Measurements from ENCODE around the gene IGLL1. TPM values are rescaled to one million over a fixed set of nuclear protein-coding genes. Genes with fewer than 3 reads are reported as not detected.
"Not testable (repeated sequence)": the region's sequence is repeated elsewhere in the genome, so short reads cannot be mapped to it uniquely, and the experiment has no call there.

IGLL1 gene
- total RNA-seq, 1 donor from 2014 or later: not detected

- intact Hi-C loops (cut with DNase I): no loop called here
- no peaks in the 10 kb centered on the region for H3K27me3 ChIP-seq
- no peak overlapping the region for H3K27ac ChIP-seq
- no peaks in the 10 kb centered on the region for H3K4me1 ChIP-seq
- no peak overlapping the region for H3K4me3 ChIP-seq
- DNase-seq (ENCODE audit: extremely low spot score in 2 of 2): no peak
- H3K9me3 ChIP-seq: no peaks in the 10 kb centered on the region
- no peak for TF ChIP-seq POLR2AphosphoS5 (IDR thresholded peaks at IDR 0.05; ENCODE audit: insufficient read depth in 1 of 2, low read depth in 1 of 2)
- TF ChIP-seq CTCF (IDR thresholded peaks at IDR 0.05): no peak
- TF ChIP-seq POLR2A (IDR thresholded peaks at IDR 0.05): no peak
- no peaks in the 10 kb centered on the region for H3K36me3 ChIP-seq
Measured at GRCh38 chr22:23548501-23549197, 31.4 kb downstream of the IGLL1 start.

GRCh38 chr22:23547818-23548500 is 32.1 kb downstream of the IGLL1 start:
- Histone ChIP-seq H3K27me3 (no peaks in the 10 kb centered on the region), H3K27ac (no peak overlapping the region), H3K36me3 (no peaks in the 10 kb centered on the region), H3K4me1 (peaks cover 2% of the 10 kb centered on the region), H3K9me3 (no peaks in the 10 kb centered on the region), H3K4me3 (no peak overlapping the region)
- intact Hi-C loops (cut with DNase I): no loop called here
- no peak for DNase-seq (ENCODE audit: extremely low spot score in 2 of 2)
- TF ChIP-seq POLR2A (IDR thresholded peaks at IDR 0.05) (no peak), POLR2AphosphoS5 (IDR thresholded peaks at IDR 0.05; ENCODE audit: insufficient read depth in 1 of 2, low read depth in 1 of 2) (no peak), CTCF (IDR thresholded peaks at IDR 0.05) (no peak)

GRCh38 chr22:23547382-23547781 is 32.7 kb downstream of the IGLL1 start:
- DNase-seq (ENCODE audit: extremely low spot score in 2 of 2); intact Hi-C loops (cut with DNase I); H3K27ac ChIP-seq: not testable (repeated sequence)

GRCh38 chr22:23544852-23545251 is 35.2 kb downstream of the IGLL1 start:
- no peak for TF ChIP-seq CTCF (IDR thresholded peaks at IDR 0.05)
- no peak for TF ChIP-seq POLR2A (IDR thresholded peaks at IDR 0.05)
- no peak for TF ChIP-seq POLR2AphosphoS5 (IDR thresholded peaks at IDR 0.05; ENCODE audit: insufficient read depth in 1 of 2, low read depth in 1 of 2)
- Histone ChIP-seq H3K36me3 (no peaks in the 10 kb centered on the region), H3K4me1 (peaks cover 9% of the 10 kb centered on the region), H3K27ac (no peak overlapping the region), H3K4me3 (no peak overlapping the region), H3K9me3 (no peaks in the 10 kb centered on the region), H3K27me3 (no peaks in the 10 kb centered on the region)
- intact Hi-C loops (cut with DNase I): no loop called here
- DNase-seq (ENCODE audit: extremely low spot score in 2 of 2): no peak

More at GRCh38 chr22:23547382-23547781, 32.7 kb downstream of the IGLL1 start:
- H3K4me3 ChIP-seq, H3K36me3 ChIP-seq, H3K4me1 ChIP-seq, H3K27me3 ChIP-seq, H3K9me3 ChIP-seq: not testable (repeated sequence)

- intact Hi-C loops (cut with DNase I); H3K27ac ChIP-seq: not testable (repeated sequence)
Measured at GRCh38 chr22:23543506-23544000, 36.5 kb downstream of the IGLL1 start.

GRCh38 chr22:23542933-23543332 is 37.2 kb downstream of the IGLL1 start:
- DNase-seq (ENCODE audit: extremely low spot score in 2 of 2): no peak
- H3K27ac ChIP-seq: no peak overlapping the region
- intact Hi-C loops (cut with DNase I): no loop called here

More at GRCh38 chr22:23543506-23544000, 36.5 kb downstream of the IGLL1 start:
- not testable (repeated sequence) for H3K27me3 ChIP-seq; DNase-seq (ENCODE audit: extremely low spot score in 2 of 2); H3K4me1 ChIP-seq; H3K36me3 ChIP-seq; H3K4me3 ChIP-seq; H3K9me3 ChIP-seq

GRCh38 chr22:23542391-23542790 is 37.7 kb downstream of the IGLL1 start:
- H3K27ac ChIP-seq; H3K36me3 ChIP-seq; H3K9me3 ChIP-seq; H3K4me1 ChIP-seq; H3K27me3 ChIP-seq; DNase-seq (ENCODE audit: extremely low spot score in 2 of 2); intact Hi-C loops (cut with DNase I); H3K4me3 ChIP-seq: not testable (repeated sequence)

More at GRCh38 chr22:23542933-23543332, 37.2 kb downstream of the IGLL1 start:
- no peaks in the 10 kb centered on the region for H3K9me3 ChIP-seq
- H3K27me3 ChIP-seq: no peaks in the 10 kb centered on the region
- no peaks in the 10 kb centered on the region for H3K36me3 ChIP-seq
- peaks cover 9% of the 10 kb centered on the region for H3K4me1 ChIP-seq
- TF ChIP-seq POLR2A (IDR thresholded peaks at IDR 0.05) (no peak), CTCF (IDR thresholded peaks at IDR 0.05) (no peak), POLR2AphosphoS5 (IDR thresholded peaks at IDR 0.05; ENCODE audit: insufficient read depth in 1 of 2, low read depth in 1 of 2) (no peak)
- no peak overlapping the region for H3K4me3 ChIP-seq

Measured in vagina (tissue), 2 donors.